ENCODE data around the gene CDH4.

The CDH4 gene

GRCh38 chr20:61817575-61817974, 565.5 kb downstream of the CDH4 start:
- FAIRE-seq, result no peak

- FAIRE-seq, result no peak
Observed at GRCh38 chr20:61818746-61819573, 566.9 kb downstream of the CDH4 start.

GRCh38 chr20:61819574-61819846, 567.4 kb downstream of the CDH4 start:
- FAIRE-seq, result no peak

- FAIRE-seq, result no peak
Observed at GRCh38 chr20:61819921-61820825, 568.1 kb downstream of the CDH4 start.

GRCh38 chr20:61821735-61822134, 569.7 kb downstream of the CDH4 start:
- FAIRE-seq, result no peak

- no peak for FAIRE-seq
Observed at GRCh38 chr20:61822396-61822795, 570.3 kb downstream of the CDH4 start.

GRCh38 chr20:61823242-61823641, 571.2 kb downstream of the CDH4 start:
- FAIRE-seq, result no peak

- FAIRE-seq, result no peak
Observed at GRCh38 chr20:61828891-61829290, 576.8 kb downstream of the CDH4 start.

- FAIRE-seq, result no peak
Observed at GRCh38 chr20:61829526-61829925, 577.5 kb downstream of the CDH4 start.

GRCh38 chr20:61830241-61830930, 578.3 kb downstream of the CDH4 start:
- no peak for FAIRE-seq

- FAIRE-seq, result no peak
Observed at GRCh38 chr20:61830991-61831390, 578.9 kb downstream of the CDH4 start.

- no peak for FAIRE-seq
Observed at GRCh38 chr20:61832181-61832580, 580.1 kb downstream of the CDH4 start.

GRCh38 chr20:61833807-61834610, 581.9 kb downstream of the CDH4 start:
- no peak for FAIRE-seq

- no peak for FAIRE-seq
Observed at GRCh38 chr20:61835301-61835700, 583.2 kb downstream of the CDH4 start.

GRCh38 chr20:61835791-61836350, 583.8 kb downstream of the CDH4 start:
- no peak for FAIRE-seq

- FAIRE-seq, result no peak
Observed at GRCh38 chr20:61837200-61837599, 585.1 kb downstream of the CDH4 start.

GRCh38 chr20:61839223-61839911, 587.3 kb downstream of the CDH4 start:
- no peak for FAIRE-seq

- no peak for FAIRE-seq
Observed at GRCh38 chr20:61839912-61840778, 588.1 kb downstream of the CDH4 start.

GRCh38 chr20:61840779-61841455, 588.9 kb downstream of the CDH4 start:
- FAIRE-seq, result no peak

GRCh38 chr20:61841551-61841950, 589.5 kb downstream of the CDH4 start:
- FAIRE-seq, result no peak

All from TTC549 (cell line).